Measurements from ENCODE around the gene OPCML. TPM values are rescaled to one million over a fixed set of nuclear protein-coding genes. Genes with fewer than 3 reads are reported as not detected.

The OPCML gene
- total RNA-seq, 1 donor from 2014 or later: 4.6 TPM

- no peak for DNase-seq (ENCODE audit: extremely low spot score, unreplicated experiment)
- Mint-ChIP-seq H3K27ac (no peak overlapping the region), H3K36me3 (no peaks in the 10 kb centered on the region), H3K9me3 (no peaks in the 10 kb centered on the region), H3K27me3 (peaks cover 35% of the 10 kb centered on the region), H3K4me3 (no peak overlapping the region), H3K4me1 (ENCODE audit: unreplicated experiment) (peaks cover 25% of the 10 kb centered on the region)
- no peak for TF ChIP-seq CTCF (conservative IDR thresholded peaks at IDR 0.05)
Measured at GRCh38 chr11:133224271-133224670, 308.0 kb downstream of the OPCML start.

- no peak overlapping the region for H3K27ac Mint-ChIP-seq
- H3K36me3 Mint-ChIP-seq: no peaks in the 10 kb centered on the region
- no peak overlapping the region for H3K4me3 Mint-ChIP-seq
Measured at GRCh38 chr11:133222425-133223330, 309.6 kb downstream of the OPCML start.

GRCh38 chr11:133219543-133219942, 312.8 kb downstream of the OPCML start:
- Mint-ChIP-seq H3K36me3 (no peaks in the 10 kb centered on the region), H3K27me3 (peaks cover 28% of the 10 kb centered on the region), H3K4me3 (no peak overlapping the region), H3K9me3 (no peaks in the 10 kb centered on the region), H3K4me1 (ENCODE audit: unreplicated experiment) (peaks cover 7% of the 10 kb centered on the region), H3K27ac (no peak overlapping the region)
- TF ChIP-seq CTCF (conservative IDR thresholded peaks at IDR 0.05): no peak
- no peak for DNase-seq (ENCODE audit: extremely low spot score, unreplicated experiment)

More at GRCh38 chr11:133222425-133223330, 309.6 kb downstream of the OPCML start:
- no peak for DNase-seq (ENCODE audit: extremely low spot score, unreplicated experiment)
- Mint-ChIP-seq H3K9me3 (no peaks in the 10 kb centered on the region), H3K27me3 (peaks cover 30% of the 10 kb centered on the region), H3K4me1 (ENCODE audit: unreplicated experiment) (peaks cover 12% of the 10 kb centered on the region)
- TF ChIP-seq CTCF (conservative IDR thresholded peaks at IDR 0.05): no peak

GRCh38 chr11:133216813-133217212, 315.5 kb downstream of the OPCML start:
- DNase-seq (ENCODE audit: extremely low spot score, unreplicated experiment): no peak
- TF ChIP-seq CTCF (conservative IDR thresholded peaks at IDR 0.05): no peak
- Mint-ChIP-seq H3K4me1 (ENCODE audit: unreplicated experiment) (no peaks in the 10 kb centered on the region), H3K36me3 (no peaks in the 10 kb centered on the region), H3K27ac (no peak overlapping the region), H3K4me3 (no peak overlapping the region), H3K9me3 (no peaks in the 10 kb centered on the region), H3K27me3 (peaks cover 20% of the 10 kb centered on the region)

GRCh38 chr11:133215596-133216230, 316.6 kb downstream of the OPCML start:
- H3K27me3 Mint-ChIP-seq: peaks cover 24% of the 10 kb centered on the region
- no peak for TF ChIP-seq CTCF (conservative IDR thresholded peaks at IDR 0.05)
- H3K36me3 Mint-ChIP-seq: no peaks in the 10 kb centered on the region
- DNase-seq (ENCODE audit: extremely low spot score, unreplicated experiment): no peak
- no peaks in the 10 kb centered on the region for H3K4me1 Mint-ChIP-seq (ENCODE audit: unreplicated experiment)
- no peak overlapping the region for H3K4me3 Mint-ChIP-seq
- H3K27ac Mint-ChIP-seq: no peak overlapping the region
- no peaks in the 10 kb centered on the region for H3K9me3 Mint-ChIP-seq

All from type B pancreatic cell (in vitro differentiated cells).